Measurements from ENCODE around the gene TDRD9.
"Not testable (repeated sequence)": the region's sequence is repeated elsewhere in the genome, so short reads cannot be mapped to it uniquely, and the experiment has no call there.

TDRD9 gene
- 0.66 to 1.5 reads per million in 2 experiments for total RNA-seq

GRCh38 chr14:103928011-103928890 is at the start of gene TDRD9:
Gene TDRD9 (plus strand): TSS chr14:103928456. CDS start chr14:103928510, 54 bp downstream.
- DNase-seq (ENCODE audit: low read depth), result no peak

- no peak for DNase-seq (ENCODE audit: low read depth)
Measured at GRCh38 chr14:103879118-103879569, 49.1 kb upstream of the TDRD9 start.

- DNase-seq (ENCODE audit: low read depth), result no peak
Measured at GRCh38 chr14:103879570-103880347, 48.5 kb upstream of the TDRD9 start.

DNA sequence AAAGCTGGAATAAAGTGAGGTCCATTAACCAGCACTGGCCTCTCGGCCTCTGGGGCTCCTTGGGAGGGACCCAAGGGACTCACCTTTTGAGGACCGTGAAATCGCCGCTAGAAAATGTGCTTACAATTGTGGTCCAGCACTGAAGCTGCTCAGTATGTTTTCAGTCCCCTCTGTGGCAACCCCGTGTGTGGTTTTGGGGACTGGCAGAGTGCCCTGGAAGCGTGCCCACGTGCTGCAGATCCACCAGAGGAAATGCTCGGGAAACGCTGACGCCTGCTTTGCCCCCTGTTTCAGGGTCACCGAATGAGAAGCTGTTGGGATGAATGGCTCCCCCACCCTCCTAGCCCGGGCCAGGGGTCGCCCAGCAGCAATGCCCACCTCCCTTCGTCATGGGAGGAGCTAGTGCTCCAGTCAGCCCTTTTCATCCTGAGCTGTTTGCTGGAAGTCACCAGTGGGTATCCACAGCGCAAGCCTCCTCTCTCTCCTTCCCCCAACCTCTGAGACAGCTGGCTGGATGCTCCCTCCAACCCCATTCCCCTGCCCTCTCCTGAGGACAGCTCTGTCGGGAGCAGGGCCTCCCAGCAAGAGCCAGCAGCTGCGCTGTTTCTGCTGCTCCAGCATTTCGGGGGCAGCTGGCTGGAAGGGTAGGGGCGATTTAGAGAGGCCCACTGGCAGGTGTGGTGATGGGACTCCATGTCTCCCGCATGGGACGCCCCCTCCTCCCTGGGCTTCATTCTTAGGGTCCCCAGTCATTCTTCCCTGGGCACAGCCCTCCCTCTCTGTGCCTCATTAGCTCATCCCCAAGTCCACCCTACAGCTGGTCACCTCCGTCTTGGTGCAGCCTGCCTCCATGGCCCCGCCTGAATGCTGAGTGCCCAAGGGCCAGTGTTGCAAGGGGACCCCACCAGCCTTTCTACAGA is 47.6 kb upstream of the TDRD9 start:
- DNase-seq (ENCODE audit: low read depth), result no peak

- DNase-seq (ENCODE audit: low read depth), result no peak
Measured at GRCh38 chr14:103881268-103882201, 46.7 kb upstream of the TDRD9 start.

DNA sequence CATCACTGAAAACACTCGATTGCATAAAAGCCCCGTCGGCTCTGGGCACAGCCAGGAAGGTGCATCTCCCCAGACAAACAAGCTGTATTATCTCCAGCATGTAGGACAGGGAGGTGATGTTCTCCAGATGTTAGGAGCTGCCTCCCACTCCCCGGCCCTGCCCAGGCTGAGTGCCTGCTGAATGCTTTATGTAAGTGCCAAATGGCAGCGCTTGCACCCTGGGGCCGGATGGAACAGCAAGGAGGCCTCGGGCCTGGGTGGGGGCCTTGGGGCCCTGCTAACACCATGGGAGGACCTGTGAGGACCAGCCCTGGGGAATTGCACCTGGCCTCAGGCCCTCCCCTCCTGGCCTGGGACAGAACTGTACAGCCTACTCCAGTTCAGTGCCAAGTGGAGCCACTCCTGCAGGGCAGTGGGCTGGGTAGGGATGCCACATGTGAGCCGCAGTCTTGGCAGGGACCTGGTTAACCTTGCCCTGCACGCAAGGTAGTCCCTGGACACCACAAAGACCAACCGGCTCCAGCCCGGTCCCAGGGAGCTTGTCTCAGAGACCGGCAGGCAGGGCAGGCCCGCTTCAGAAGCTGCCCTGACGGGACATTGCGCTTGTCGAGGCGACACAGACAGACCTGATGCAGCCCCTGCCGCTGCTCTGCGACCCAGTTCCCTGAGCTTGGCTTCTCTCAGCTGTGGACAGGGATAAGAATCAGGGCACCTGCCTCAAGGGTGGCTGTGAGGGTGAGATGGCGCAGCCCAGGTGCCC is 45.6 kb upstream of the TDRD9 start:
- no peak for DNase-seq (ENCODE audit: low read depth)

- no peak for DNase-seq (ENCODE audit: low read depth)
Measured at GRCh38 chr14:103883263-103883523, 45.1 kb upstream of the TDRD9 start.

- no peak for DNase-seq (ENCODE audit: low read depth)
Measured at GRCh38 chr14:103884854-103885253, 43.4 kb upstream of the TDRD9 start.

- DNase-seq (ENCODE audit: low read depth), result no peak
Measured at GRCh38 chr14:103885509-103885932, 42.7 kb upstream of the TDRD9 start.

DNA sequence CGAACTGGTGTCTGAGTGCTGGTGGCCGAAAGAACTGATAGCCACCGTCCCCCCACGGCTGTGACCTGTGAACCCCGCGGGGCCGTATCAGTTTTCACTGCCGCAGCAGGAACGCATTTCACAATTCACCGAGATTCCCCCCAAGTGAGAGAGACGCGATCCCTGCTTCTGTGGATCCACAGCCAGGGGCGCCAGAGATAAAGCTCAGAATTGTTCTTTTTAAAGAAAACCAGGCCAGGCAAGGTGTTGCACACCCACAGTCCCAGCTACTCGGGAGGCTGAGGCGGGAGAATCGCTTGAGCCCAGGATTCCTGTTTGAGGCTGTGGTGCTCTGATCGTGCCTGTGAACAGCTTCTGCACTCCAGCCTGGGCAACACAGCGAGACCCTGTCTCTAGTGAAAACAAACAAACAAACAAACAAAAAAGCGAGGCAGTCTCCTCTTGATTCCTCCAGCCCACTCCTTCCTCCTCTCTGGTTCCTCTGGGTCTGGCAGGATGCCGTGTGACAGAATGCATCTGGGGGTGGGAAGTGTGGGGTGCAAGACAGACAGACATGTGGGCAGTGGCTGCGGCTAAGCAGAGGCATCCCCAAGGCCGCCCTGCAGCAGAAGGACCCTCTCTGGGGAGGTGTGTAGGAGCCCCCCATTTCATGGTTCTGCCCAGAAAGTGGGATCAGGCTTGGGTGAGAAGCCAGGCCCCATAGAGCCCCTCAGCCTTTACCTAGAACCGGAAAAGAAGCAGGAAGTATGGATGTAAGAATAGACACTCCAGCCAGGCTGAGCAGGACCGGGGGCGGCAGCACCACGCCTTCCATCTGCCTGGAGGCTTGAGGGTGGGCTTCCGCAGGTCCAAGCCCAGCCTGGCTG is 41.7 kb upstream of the TDRD9 start:
- no peak for DNase-seq (ENCODE audit: low read depth)

- no peak for DNase-seq (ENCODE audit: low read depth)
Measured at GRCh38 chr14:103887170-103887501, 41.1 kb upstream of the TDRD9 start.

DNA sequence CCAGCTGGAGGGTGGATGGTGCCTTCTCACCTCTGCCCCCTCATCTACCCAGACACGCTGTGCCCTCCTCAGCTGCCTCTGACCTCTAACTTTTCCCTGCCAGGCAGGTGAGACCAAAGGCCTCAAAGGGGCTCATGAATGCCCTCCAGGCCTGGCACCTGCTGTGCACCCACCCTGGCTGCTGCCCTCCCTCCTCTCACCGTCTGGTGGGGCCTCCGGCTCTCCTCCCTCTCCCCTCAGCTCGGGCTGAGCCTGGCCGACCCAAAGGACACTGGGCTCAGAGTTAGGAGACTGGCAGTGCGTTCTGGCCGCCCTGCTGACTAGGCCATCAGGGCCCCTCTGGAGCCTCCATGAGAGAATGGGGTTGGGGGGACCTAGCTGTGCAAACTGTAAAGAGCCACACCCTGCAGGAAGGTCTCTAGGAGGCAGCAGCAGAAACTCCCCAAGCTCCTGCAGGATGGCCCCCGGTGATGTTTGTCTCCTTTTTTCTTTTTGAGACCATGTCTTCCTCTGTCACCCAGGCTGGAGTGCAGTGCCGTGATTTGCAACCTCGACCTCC is 40.6 kb upstream of the TDRD9 start:
- DNase-seq (ENCODE audit: low read depth), result no peak

DNA sequence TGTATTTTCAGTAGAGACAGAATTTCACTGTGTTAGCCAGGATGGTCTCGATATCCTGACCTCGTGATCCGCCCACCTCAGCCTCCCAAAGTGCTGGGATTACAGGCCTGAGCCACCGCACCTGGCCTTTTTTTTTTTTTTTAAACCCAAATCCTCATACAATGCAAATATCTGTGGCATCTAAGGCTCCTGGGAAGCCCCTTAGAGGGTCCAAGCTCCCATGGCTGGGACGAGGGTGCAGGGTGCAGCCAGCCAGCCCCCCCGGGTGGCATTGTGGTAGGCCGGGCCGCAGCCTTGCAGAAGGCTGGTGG is 39.3 kb upstream of the TDRD9 start:
- not testable (repeated sequence) for DNase-seq (ENCODE audit: low read depth)

DNA sequence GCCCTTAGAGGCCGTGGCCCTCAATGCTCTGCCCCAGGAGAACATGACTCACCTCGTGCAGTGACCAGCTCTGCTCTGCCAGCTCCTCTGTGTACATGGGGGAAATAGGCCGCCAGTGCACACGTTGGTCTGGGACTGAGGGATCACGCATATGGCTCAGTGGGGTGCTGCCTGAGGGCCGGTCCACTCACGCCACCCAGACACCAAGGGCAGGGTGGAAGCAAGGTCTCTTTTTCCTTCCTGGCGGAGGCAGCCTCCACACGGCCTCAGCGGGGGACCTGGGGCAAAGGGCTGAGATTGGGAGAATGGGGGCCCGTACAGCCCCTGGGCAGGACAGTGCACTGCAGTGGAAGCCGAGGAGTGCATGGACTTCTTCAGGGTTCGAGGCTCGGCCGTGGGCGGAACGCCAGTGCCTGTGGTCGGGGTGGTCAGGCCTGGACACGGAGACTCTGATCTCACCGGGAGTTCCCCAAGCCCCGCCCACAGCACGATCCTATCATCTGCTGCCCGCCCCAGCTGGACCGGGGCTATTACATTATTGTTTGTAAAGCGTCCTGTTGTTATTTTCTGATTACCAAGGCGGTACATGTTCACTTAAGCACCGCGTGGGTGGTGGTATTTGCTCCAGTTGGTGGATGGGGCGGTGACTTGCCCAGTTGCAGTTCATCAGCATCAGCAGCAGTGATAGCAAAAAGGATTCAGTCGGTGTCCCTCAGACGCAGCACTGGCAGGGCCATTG is 38.8 kb upstream of the TDRD9 start:
- DNase-seq (ENCODE audit: low read depth), result no peak

DNA sequence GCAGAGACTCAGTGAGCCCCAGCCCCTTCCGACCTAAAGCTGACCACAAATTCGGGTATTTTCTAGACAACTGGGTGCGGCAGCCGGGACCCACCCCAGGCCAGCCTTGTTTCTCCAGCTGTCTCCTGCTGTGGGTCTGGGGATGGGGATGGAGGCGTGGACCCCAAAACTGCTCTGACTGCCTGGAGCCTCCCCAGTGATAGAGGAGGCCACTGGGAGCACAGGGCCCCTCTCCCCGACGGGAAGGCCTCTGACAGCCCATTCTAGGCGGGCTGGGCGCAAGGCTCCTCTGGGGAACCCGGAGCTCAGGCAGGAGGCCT is 38.2 kb upstream of the TDRD9 start:
- DNase-seq (ENCODE audit: low read depth), result no peak

DNA sequence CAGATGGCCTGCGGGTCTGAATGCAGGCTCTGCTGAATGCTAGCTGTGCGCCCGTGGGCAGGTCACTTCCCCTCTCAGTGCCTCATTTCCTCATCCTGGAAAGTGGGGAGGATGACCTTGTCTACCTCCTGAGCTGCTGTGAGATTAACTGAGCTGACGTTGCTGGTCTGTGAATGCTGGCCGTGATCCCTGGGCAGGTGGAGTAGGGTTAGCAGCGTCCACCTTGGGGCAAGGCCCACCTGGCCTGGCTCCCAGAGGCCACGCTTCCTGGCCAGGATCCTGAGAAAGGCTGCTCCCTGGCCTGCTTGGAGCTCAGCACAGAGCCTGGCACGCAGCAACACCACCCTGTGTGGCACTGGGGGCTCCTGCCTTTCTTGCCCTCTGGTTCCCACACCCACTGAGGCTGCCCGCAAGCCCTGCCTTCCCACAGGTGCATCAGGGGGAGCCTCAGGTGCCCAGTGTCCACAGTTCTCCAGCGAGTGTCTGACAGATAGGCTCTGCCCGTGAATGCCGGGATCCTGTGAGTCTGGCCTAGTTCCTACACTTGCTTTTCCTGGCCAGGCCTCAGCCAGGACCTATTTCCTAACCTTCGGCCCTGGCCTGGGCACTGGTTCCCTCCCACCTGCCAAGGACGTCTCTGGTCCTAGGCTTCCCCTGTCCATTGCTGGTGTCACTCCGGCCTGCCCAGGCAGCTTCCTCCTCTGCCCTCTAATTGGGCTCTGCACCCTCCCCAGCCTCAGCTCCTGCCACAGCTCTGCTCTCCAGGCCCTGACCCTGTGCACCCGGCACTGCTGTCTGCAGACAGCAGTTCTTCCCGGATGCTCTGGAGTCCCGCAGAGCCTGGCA is 37.2 kb upstream of the TDRD9 start:
- no peak for DNase-seq (ENCODE audit: low read depth)

GRCh38 chr14:103891667-103892215 is 36.5 kb upstream of the TDRD9 start:
- DNase-seq (ENCODE audit: low read depth), result no peak
